Skeletal muscle satellite cell (primary cell): ENCODE results near the gene OR2T10.

Experiments
- H3K27me3 ChIP-seq: 2 replicates; pipeline ENCODE4 v1.7.0; 2013; ENCODE audit warnings: low read length; ENCODE audit not compliant: control insufficient read depth, insufficient read depth
- H3K36me3 ChIP-seq: 2 replicates; pipeline ENCODE4 v1.7.0; 2013; ENCODE audit warnings: mild to moderate bottlenecking, control low read depth, low read length; ENCODE audit not compliant: insufficient read depth
- H3K4me1 ChIP-seq: 2 replicates; pipeline ENCODE4 v1.7.0; 2013; ENCODE audit warnings: low read length; ENCODE audit not compliant: control insufficient read depth, insufficient read depth
- H3K4me2 ChIP-seq: 2 replicates; pipeline ENCODE4 v1.7.0; 2013; ENCODE audit warnings: mild to moderate bottlenecking, low read length
- H3K4me3 ChIP-seq: 2 replicates; pipeline ENCODE4 v1.7.0; 2013; ENCODE audit warnings: low read length
- H3K9ac ChIP-seq: 2 replicates; pipeline ENCODE4 v1.7.0; 2013; ENCODE audit warnings: mild to moderate bottlenecking, low read depth, low read length, moderate library complexity
- H3K9me3 ChIP-seq: replicated peaks from 2 replicates; pipeline ENCODE4 v1.7.0; 2013; ENCODE audit warnings: mild to moderate bottlenecking, control low read depth, low read length

OR2T10 gene

GRCh38 chr1:248625971-248626370 is 28.5 kb upstream of the OR2T10 start:
- H3K9me3 ChIP-seq, result no peaks in the 10 kb centered on the region
- H3K4me1 ChIP-seq, result no peaks in the 10 kb centered on the region
- no peak overlapping the region for H3K9ac ChIP-seq
- no peaks in the 10 kb centered on the region for H3K27me3 ChIP-seq
- no peak overlapping the region for H3K4me3 ChIP-seq
- no peak overlapping the region for H3K4me2 ChIP-seq
- H3K36me3 ChIP-seq, result no peaks in the 10 kb centered on the region

- Histone ChIP-seq H3K4me2 (no peak overlapping the region), H3K9ac (no peak overlapping the region), H3K27me3 (no peaks in the 10 kb centered on the region), H3K9me3 (no peaks in the 10 kb centered on the region), H3K36me3 (no peaks in the 10 kb centered on the region), H3K4me3 (no peak overlapping the region), H3K4me1 (no peaks in the 10 kb centered on the region)
These were observed 27.7 kb upstream of the OR2T10 start for GRCh38 chr1:248625166-248625565.

GRCh38 chr1:248622570-248623001 is 25.1 kb upstream of the OR2T10 start:
- no peaks in the 10 kb centered on the region for H3K4me1 ChIP-seq
- H3K9me3 ChIP-seq, result no peaks in the 10 kb centered on the region
- H3K36me3 ChIP-seq, result no peaks in the 10 kb centered on the region
- H3K27me3 ChIP-seq, result no peaks in the 10 kb centered on the region
- no peak overlapping the region for H3K4me2 ChIP-seq
- no peak overlapping the region for H3K4me3 ChIP-seq
- no peak overlapping the region for H3K9ac ChIP-seq

DNA sequence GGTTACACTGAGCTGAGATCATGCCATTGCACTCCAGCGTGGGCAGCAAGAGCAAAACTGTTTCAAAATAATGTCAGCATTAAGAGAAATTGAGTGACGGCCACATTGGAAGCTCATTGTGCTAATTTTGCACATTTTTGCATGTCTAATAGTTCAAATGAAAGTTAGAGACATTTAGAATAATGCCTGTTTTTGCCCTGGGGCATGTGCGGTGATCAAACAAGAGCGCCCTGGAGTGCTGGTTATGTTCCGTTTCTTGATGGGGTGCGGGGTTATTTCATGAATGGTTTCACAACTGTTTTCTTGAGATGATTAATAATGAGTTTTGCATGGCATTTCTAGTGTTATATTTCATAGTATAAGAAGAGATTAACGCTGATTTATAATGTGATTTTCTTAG is 24.3 kb upstream of the OR2T10 start:
- H3K4me1 ChIP-seq, result no peaks in the 10 kb centered on the region
- H3K4me3 ChIP-seq, result no peak overlapping the region
- no peak overlapping the region for H3K9ac ChIP-seq
- no peaks in the 10 kb centered on the region for H3K36me3 ChIP-seq
- no peak overlapping the region for H3K4me2 ChIP-seq
- no peaks in the 10 kb centered on the region for H3K9me3 ChIP-seq
- H3K27me3 ChIP-seq, result no peaks in the 10 kb centered on the region

DNA sequence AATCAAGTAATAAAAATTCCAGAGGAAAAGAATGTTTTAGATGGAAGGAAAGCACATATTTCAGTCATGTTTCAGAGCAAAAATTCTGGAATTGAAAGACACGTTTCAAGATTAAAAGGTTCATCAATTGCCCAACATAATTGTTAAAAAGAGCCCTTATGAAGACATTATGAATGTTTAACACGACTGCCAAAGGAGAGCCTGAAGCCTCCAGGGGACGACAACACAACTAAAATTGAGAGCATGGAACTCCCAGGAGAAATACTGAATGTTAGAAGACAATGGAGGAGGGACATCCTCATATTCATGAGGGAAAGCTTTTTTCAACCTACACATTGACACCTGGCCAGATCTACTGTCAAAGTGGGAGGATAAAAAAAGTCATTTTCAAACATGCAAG is 21.4 kb upstream of the OR2T10 start:
- H3K9me3 ChIP-seq, result no peaks in the 10 kb centered on the region
- H3K36me3 ChIP-seq, result no peaks in the 10 kb centered on the region
- no peaks in the 10 kb centered on the region for H3K4me1 ChIP-seq
- H3K9ac ChIP-seq, result no peak overlapping the region
- H3K4me3 ChIP-seq, result no peak overlapping the region
- no peaks in the 10 kb centered on the region for H3K27me3 ChIP-seq
- no peak overlapping the region for H3K4me2 ChIP-seq

DNA sequence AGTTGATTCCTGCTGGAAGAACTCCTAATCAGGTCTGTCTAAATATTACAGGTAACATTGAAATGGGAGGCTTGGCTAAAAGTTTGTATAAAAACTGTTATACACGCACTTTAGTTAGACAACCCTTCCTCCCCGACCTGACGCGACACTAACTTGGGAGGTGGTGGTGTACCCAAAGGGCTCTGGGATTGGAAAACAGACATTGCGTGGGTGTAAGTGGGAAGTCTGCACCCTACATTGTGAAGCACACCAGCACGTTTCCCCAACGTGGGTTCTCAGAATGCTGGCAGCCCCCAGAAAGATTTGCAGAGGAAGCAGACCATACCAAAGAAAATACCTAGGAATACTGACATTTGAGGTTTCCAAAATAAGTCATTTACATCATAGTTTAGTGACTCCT is 20.6 kb upstream of the OR2T10 start:
- Histone ChIP-seq H3K4me1 (no peaks in the 10 kb centered on the region), H3K4me2 (no peak overlapping the region)

GRCh38 chr1:248613742-248614141 is 16.2 kb upstream of the OR2T10 start:
- no peak overlapping the region for H3K9ac ChIP-seq
- no peaks in the 10 kb centered on the region for H3K4me1 ChIP-seq
- no peaks in the 10 kb centered on the region for H3K27me3 ChIP-seq
- no peaks in the 10 kb centered on the region for H3K9me3 ChIP-seq
- H3K36me3 ChIP-seq, result no peaks in the 10 kb centered on the region
- no peak overlapping the region for H3K4me2 ChIP-seq
- no peak overlapping the region for H3K4me3 ChIP-seq

More for the DNA sequence above, 20.6 kb upstream of the OR2T10 start:
- Histone ChIP-seq H3K36me3 (no peaks in the 10 kb centered on the region), H3K4me3 (no peak overlapping the region), H3K9ac (no peak overlapping the region), H3K9me3 (no peaks in the 10 kb centered on the region), H3K27me3 (no peaks in the 10 kb centered on the region)

- no peak overlapping the region for H3K4me3 ChIP-seq
- no peaks in the 10 kb centered on the region for H3K27me3 ChIP-seq
- no peak overlapping the region for H3K4me2 ChIP-seq
- no peaks in the 10 kb centered on the region for H3K4me1 ChIP-seq
- H3K36me3 ChIP-seq, result no peaks in the 10 kb centered on the region
- no peaks in the 10 kb centered on the region for H3K9me3 ChIP-seq
- H3K9ac ChIP-seq, result no peak overlapping the region
These were observed 14.4 kb upstream of the OR2T10 start for GRCh38 chr1:248611883-248612414.

DNA sequence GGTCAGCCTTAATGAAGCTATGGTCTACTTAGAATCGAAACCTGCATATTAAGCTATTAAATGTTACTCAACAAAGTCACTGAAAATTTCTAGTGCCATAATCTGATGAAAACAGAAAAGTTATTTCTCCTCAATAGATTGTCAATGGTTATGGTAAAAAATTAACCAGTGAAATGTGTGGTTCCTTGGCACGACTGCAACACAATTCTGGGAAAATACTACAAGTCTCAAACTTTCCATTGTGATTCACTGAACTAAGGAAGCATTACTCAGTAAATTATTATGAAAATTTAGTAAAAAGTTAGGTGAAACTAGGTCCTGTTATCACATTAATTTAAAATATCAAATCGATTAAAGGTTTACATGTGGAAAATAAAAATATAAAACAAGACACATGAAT is 12.8 kb upstream of the OR2T10 start:
- no peak overlapping the region for H3K9ac ChIP-seq
- no peaks in the 10 kb centered on the region for H3K27me3 ChIP-seq
- H3K4me3 ChIP-seq, result no peak overlapping the region
- H3K9me3 ChIP-seq, result no peaks in the 10 kb centered on the region
- H3K4me2 ChIP-seq, result no peak overlapping the region
- no peaks in the 10 kb centered on the region for H3K4me1 ChIP-seq
- H3K36me3 ChIP-seq, result no peaks in the 10 kb centered on the region

GRCh38 chr1:248599396-248599795 is 1.9 kb upstream of the OR2T10 start:
- H3K36me3 ChIP-seq, result no peaks in the 10 kb centered on the region
- no peaks in the 10 kb centered on the region for H3K27me3 ChIP-seq
- no peak overlapping the region for H3K9ac ChIP-seq
- H3K4me1 ChIP-seq, result no peaks in the 10 kb centered on the region
- H3K4me3 ChIP-seq, result no peak overlapping the region
- no peak overlapping the region for H3K4me2 ChIP-seq
- no peaks in the 10 kb centered on the region for H3K9me3 ChIP-seq

GRCh38 chr1:248596615-248597014 is 885 bp downstream of the OR2T10 start:
- H3K4me1 ChIP-seq, result no peaks in the 10 kb centered on the region
- no peaks in the 10 kb centered on the region for H3K9me3 ChIP-seq
- H3K9ac ChIP-seq, result no peak overlapping the region
- H3K27me3 ChIP-seq, result no peaks in the 10 kb centered on the region
- H3K36me3 ChIP-seq, result no peaks in the 10 kb centered on the region
- no peak overlapping the region for H3K4me3 ChIP-seq
- no peak overlapping the region for H3K4me2 ChIP-seq

GRCh38 chr1:248593226-248593625 is 4.3 kb downstream of the OR2T10 start:
- Histone ChIP-seq H3K9me3 (no peaks in the 10 kb centered on the region), H3K4me2 (no peak overlapping the region), H3K4me1 (no peaks in the 10 kb centered on the region), H3K9ac (no peak overlapping the region), H3K36me3 (no peaks in the 10 kb centered on the region), H3K4me3 (no peak overlapping the region), H3K27me3 (no peaks in the 10 kb centered on the region)
